Activated naive CD4-positive, alpha-beta T cell (primary cell): Measurements from ENCODE around the gene MYOF.
"Not testable (repeated sequence)": the region's sequence is repeated elsewhere in the genome, so short reads cannot be mapped to it uniquely, and the experiment has no call there.

Source experiments
- DNase-seq, 4 experiments: peaks; one replicate each; lab custom pipeline; 2025; lab: John Stamatoyannopoulos, UW

MYOF gene

DNA sequence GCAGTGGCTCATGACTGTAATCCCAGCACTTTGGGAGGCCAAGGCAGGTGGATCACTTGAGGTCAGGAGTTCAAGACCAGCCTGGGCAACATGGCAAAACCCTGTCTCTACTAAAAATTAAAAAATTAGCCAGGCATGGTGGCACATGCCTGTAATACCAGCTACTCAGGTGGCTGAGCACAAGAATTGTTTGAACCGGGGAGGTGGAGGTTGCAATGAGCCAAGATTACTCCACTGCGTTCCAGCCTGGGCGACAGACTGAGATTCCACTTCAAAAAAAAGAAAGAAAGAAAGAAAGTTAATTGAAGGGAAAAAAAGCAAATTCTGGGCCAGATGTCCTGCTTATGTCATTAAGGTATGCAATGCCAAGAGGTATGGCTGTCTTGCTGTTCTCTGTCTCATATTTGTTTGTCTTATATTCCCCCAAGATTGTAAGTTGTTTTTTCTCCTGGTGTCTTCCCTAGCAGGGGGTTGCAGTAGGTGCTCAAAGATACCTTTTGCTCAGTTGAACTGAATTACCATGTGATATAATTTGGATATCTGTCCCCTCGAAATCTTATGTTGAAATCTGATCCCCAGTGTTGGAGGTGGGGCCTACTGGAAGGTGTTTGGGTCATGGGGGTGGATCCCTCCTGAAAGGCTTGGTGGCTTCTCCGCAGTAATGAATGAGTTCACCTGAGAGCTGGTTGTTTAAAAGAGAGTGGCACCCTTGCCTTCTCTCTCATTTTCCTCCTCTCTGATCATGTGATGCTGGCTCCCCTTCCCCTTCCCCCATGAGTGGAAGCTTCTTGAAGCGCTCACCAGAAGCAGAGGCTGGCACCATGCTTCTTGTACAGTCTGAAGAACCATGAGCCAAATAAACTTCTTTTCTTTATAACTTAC lies 60.9 kb downstream of the MYOF start:
- no peak for DNase-seq

DNA sequence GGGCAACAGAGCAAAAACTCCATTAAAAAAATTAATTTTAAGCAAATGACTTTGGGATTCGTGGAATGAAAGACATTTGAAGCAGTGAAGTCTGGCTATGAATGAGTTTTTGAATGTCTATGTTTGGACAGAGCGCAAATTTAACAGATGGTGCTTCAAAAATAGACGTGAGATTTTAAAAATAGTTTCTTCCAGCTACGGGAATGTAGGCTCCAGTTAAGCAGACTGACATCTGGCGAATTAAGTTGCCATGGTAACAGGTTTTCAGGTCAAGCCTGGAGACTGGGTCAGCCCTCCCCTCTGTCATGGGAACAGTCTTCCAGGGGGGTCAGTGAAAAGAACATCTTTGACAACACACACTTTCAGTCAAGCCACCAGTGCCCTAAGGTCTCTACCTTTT lies 62.0 kb downstream of the MYOF start:
- DNase-seq, result no peak

DNA sequence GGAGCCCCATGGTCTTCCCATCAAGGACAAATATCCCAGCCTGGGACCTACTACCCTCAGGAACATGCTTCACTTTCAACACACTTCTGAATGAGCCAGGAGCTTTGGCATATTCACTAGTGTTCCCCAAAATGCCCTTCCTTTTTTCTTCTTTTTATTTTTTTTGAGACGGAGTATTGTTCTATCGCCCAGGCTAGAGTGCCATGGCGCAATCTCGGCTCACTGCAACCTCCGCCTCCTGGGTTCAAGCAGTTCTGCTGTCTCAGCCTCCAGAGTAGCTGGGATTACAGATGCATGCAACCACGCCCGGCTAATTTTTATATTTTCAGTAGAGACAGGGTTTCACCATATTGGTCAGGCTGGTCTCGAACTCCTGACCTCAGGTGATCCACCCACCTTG lies 63.1 kb downstream of the MYOF start:
- not testable (repeated sequence) for DNase-seq

- no peak for DNase-seq
Observed at GRCh38 chr10:93417921-93418320, 64.2 kb downstream of the MYOF start.

DNA sequence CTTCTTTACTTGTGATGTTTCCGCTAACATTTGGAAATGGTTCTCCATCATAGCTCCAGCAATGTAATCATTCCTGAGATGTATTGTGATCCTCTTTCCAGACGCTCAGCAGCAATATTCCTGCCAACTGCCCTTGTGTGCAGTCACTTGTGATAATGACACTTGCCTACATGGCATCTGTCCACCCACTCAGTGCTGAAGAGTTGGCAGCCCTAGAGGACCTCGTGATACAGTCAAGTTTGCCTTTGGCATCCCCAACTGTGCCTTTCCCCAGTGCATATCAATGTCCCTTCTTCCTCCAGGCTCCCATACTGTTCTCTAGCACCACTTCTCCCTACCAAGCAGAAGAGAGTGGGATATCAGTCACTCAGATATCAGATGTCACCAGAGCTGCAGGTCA lies 64.9 kb downstream of the MYOF start:
- DNase-seq, result no peak

GRCh38 chr10:93416824-93417223 lies 65.3 kb downstream of the MYOF start:
- no peak for DNase-seq

DNA sequence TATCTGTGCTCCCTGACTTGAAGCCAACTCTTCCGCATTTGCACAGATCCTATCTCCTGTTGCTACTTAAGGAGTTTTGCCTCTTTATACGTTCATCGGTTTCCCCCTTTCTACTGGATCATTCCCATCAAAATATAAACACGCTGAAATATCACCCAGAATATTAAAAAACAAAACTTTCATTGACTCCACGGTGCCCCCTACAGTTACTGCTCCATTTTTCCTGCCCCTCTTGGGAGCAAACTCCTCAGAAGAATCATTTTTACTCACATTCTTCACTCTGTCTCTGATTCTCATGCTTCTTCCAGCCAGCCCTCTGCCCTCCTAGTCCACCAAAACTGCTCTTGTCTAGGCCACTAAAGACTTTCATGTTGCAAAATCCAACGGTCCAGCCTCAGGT lies 66.4 kb downstream of the MYOF start:
- DNase-seq, result no peak

GRCh38 chr10:93413252-93413689 lies 68.9 kb downstream of the MYOF start:
- peak in 2 of 4 experiments; percentile 2 to 13 for DNase-seq

GRCh38 chr10:93412801-93413200 lies 69.3 kb downstream of the MYOF start:
- DNase-seq, result no peak

DNA sequence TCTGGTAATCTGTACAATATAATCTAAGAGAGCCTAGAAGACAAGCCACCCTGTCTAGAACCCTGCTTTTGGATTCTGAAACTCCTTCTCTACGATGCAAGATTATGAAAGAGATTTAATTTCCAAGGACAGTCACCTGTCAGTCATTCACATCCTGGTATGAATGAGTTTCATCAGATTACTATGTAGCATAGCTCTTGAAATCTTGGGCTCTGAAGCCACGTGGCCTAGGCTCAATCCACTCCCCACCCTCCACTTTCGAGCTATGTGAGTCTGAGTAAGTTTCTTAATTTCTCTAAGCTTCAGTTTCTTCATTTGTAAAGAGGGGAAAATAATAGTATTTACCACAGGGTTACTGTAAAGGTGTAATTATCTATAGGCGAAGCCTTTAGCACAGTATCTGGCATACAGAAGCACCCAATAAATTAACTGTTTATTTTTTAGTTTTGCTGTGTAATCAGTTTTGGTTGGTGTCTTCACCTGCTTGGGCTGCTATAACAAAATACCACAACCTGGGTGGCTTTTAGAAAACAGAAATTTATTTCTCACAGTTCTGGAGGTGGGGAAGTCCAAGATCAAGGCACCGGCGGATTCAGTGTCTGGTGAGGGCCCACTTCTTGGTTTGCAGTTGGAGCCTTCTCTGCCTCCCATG lies 71.3 kb downstream of the MYOF start:
- DNase-seq, result no peak

DNA sequence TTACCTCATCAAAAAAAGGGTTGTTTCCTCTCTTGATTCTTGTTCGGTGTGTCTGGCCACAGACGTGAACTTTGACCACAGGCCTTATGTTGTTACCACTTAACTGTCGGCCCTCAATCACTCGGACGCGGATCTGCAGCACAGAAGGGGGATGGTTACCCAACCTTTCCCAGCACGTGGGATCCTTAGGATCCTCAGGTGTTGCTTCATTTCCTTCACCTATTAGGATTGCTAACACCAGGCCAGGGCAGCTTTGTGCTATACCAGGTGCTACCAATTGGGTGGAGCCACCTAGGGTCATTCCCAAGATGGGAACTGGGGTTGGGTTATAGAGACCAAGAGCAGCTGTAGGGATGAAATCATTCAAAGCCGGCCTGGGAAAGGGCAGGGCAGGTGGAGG lies 73.4 kb downstream of the MYOF start:
- DNase-seq, result no peak

- DNase-seq, result no peak
Observed at GRCh38 chr10:93406364-93407145, 75.6 kb downstream of the MYOF start.

GRCh38 chr10:93404048-93404354 lies 78.1 kb downstream of the MYOF start:
- DNase-seq, result no peak

GRCh38 chr10:93403152-93404047 lies 78.7 kb downstream of the MYOF start:
- DNase-seq, result no peak

GRCh38 chr10:93402192-93402591 lies 79.9 kb downstream of the MYOF start:
- no peak for DNase-seq

GRCh38 chr10:93398528-93398927 lies 83.6 kb downstream of the MYOF start:
- no peak for DNase-seq

- no peak for DNase-seq
Observed at GRCh38 chr10:93397020-93397419, 85.1 kb downstream of the MYOF start.

DNA sequence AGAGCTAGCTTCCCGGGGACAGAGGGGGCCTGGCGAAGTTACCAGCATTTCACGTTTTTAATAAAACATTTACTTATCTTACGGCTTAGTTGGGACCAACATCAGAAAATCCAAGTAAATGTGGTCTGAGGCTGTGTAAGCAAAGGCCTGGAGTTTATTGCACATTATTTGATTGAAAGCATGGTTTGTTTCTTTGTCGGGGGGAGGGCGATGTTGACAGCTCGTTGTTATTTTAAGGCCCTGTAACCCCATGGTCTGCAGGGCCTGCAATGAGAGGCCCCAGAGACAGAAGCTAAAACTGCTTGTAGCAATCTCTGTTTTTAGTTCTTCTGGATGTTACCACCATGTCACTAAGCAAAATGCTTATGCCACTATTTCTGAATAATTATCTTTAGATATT lies 88.9 kb downstream of the MYOF start:
- DNase-seq, result no peak

- no peak for DNase-seq
Observed at GRCh38 chr10:93392121-93392520, 90.0 kb downstream of the MYOF start.

DNA sequence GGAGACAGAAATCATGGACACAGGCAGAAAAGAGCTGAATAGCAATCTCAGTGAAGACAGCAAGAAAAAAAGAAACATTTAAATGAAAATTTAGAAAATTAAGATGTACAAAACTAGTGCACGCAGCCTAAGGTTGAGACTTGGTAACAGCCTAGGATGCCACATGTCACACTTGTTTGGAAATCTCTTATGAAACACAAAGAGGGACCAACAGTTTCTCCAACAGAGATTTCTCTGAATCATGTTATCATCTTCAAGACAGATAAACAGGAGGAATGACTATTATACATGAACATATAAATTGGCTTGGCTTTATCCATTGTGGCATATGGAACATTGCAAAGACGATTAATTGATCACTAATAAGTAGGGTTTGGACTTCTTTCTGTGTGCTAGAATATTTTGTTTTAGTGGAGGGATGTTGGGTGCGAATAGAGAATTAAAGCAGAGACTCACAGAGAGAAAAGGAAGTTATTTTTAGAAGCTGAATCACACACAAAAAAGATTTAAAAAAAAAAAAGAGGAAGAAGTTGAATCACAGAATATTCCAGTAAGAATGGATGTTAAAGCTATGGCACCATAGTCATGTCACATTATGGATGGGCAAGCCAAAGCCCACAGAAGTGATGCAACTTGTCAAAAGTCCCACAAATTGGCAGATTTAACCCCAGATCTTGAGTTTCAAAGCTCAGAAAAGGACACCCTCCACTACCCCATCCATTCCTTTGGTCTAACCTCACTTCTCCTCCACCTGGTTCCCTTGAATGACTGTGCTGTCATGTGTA lies 91.6 kb downstream of the MYOF start:
- no peak for DNase-seq
